ENCODE results near the gene EDN2.

The EDN2 gene

DNA sequence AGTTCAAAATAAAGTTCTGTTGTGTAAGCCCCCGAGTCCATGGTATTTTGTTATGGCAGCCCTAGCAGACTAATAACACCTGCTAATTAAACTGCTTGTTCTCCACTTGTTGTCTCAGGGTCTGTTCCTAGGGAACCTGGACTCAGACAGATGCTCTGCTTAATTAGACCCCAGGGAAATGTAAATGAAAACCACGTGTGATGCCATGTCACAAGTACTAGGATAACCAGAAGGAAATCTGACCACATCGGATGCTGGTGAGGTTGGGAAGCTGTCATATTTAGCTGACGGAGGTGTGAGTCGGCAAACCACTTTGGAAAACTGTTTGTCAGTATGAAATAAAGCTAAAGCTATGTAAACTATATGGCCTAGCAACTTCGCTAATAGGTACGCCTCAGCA, 19.6 kb downstream of the EDN2 start:
- DNase-seq (ENCODE audit: low read depth, low spot score): no peak

GRCh38 chr1:41463516-41463915, 21.0 kb downstream of the EDN2 start:
- DNase-seq (ENCODE audit: low read depth, low spot score): no peak

- DNase-seq (ENCODE audit: low read depth, low spot score): no peak
These were observed 21.8 kb downstream of the EDN2 start for GRCh38 chr1:41462680-41463004.

DNA sequence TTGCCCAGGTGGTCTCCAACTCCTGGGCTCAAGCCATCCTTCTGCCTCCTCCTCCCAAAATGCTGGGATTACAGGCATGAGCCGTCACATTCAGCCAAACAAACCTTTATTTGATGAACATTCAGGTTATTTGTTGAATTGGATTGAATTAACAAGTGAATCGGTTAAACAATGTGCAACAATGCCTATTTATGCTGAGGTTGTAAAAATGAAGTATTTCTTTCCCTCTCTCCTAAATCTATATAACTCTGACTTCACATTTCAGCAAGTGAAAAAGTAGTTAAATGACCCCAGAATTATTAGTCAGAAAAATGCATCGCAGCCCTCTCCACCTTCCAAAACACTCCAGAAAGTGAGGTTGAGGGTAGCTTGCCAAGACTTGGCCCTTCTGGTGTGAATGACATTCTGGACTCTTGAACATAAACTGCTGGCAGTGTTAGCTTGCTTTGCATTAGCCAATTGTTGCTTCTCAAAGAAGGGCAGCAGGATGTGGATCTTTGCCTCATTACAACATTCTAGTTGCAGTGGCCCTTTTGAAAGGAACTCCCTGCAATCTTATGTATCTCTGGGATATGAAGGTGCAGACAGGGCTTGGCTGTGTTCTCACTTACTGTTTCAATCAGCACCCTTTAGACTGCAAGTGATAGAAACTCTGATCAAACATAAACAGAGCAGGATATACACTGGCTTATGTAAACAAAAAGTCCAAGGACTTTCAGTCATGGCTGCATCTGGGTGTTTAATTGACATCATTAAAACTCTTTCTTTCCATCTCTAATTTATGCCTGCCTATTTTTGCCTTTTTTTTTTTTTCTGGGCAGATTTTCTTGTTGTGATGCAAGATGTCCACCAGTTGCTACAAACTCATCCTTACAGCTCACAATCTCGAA, 22.4 kb downstream of the EDN2 start:
- DNase-seq (ENCODE audit: low read depth, low spot score): no peak

DNA sequence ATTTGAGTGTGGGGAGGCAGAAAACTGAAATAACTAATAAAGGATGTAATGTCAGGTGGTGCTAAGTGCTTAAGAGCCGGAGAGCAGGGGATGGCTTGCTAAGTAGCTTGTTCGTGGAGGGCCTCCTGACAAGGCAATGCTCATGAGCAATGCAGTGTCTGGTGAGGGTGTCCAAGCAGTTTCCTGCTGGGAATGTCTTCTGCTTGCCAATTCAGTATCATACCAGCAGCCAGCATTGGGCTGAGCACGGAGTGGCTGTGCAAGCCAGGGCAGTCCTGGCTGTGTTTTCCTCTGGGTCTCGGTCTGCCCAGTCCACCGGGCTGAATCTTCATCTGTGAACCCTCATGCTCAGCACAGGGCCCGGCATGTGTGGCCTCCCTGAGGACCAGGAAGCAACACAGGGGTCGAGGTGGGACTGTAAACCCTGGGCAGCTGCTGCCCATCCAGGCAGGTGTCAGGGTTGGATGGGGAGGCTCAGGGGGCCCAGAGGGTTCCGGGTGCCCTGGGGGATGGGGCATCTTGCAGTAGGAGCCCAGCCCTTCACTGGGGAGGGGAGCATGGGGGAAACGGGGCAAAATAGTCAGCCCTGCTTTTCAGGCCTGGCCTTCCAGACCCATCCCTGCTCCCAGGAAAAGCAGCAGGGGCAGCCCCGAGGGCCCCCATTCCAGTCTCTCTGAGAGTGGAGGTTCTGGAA, 27.5 kb downstream of the EDN2 start:
- DNase-seq (ENCODE audit: low read depth, low spot score): no peak

GRCh38 chr1:41455479-41456332, 28.8 kb downstream of the EDN2 start:
- DNase-seq (ENCODE audit: low read depth, low spot score): no peak

GRCh38 chr1:41454406-41454805, 30.1 kb downstream of the EDN2 start:
- DNase-seq (ENCODE audit: low read depth, low spot score): no peak

- no peak for DNase-seq (ENCODE audit: low read depth, low spot score)
These were observed 31.7 kb downstream of the EDN2 start for GRCh38 chr1:41452704-41453290.

DNA sequence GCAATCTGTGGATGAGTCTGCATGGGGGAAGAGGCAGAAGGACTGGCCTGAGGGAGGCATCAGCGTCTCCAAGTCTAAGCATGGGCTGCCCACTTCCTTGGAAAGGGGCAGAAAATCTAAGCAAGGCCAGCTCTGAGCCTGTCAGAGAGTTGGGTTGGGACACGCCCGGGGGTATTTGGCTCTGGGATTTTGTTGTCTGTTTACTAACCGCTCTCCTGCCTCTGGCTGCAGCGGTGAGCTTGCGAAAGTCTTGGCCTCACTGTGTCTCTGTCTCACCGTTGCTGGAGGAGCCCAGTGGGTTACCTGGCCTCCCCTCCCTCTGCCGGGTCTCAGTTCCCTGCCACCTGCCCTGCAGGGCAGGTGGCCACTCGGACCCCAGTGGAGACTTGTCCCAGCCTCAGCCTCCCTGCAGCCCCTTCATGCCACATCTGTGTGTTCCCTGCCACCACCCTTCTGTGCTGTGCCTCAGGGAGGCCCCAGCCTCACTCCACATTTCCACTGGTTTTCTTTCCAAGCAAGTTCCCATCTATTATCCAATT, 33.7 kb downstream of the EDN2 start:
- DNase-seq (ENCODE audit: low read depth, low spot score): no peak

- no peak for DNase-seq (ENCODE audit: low read depth, low spot score)
These were observed 35.1 kb downstream of the EDN2 start for GRCh38 chr1:41449326-41449921.

- no peak for DNase-seq (ENCODE audit: low read depth, low spot score)
These were observed 35.7 kb downstream of the EDN2 start for GRCh38 chr1:41448821-41449220.

GRCh38 chr1:41447995-41448770, 36.3 kb downstream of the EDN2 start:
- DNase-seq (ENCODE audit: low read depth, low spot score): no peak

DNA sequence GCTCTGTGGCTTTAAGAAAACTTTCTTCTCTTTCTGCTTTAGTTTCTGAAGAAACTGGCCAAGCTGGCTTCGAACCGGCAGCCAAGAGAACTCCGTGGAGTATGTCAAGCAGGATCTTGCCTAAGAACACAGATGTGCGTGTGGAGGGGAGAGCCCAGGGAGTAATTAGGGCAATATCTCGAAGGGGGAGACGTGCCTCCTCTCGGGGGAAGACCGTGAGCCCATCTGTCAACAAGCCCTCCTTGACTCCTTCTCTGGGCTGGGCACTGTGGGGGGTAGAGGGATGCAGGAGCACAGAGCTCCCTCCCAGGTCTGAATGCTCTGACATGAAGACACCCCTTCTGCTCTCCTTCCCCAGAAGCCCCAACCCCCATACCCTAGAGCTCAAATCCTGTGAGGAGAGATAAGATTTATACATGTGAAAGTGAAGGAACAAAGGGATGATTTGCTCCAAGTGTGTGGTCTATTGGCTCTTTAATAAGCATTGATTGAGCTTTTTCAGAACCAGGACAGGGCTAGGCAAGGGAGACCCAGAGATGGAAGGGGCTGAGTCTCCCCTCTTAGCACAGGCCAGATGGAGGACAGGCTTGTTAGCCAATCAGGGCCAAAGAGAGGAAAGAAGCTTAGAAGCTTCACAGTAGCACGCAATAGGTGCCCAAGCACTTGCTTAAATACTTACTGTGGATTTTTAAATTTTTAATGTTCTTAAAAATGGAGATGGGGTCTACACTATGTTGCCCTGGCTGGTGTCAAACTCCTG, 37.5 kb downstream of the EDN2 start:
- no peak for DNase-seq (ENCODE audit: low read depth, low spot score)

- no peak for DNase-seq (ENCODE audit: low read depth, low spot score)
These were observed 39.7 kb downstream of the EDN2 start for GRCh38 chr1:41444785-41445184.

DNA sequence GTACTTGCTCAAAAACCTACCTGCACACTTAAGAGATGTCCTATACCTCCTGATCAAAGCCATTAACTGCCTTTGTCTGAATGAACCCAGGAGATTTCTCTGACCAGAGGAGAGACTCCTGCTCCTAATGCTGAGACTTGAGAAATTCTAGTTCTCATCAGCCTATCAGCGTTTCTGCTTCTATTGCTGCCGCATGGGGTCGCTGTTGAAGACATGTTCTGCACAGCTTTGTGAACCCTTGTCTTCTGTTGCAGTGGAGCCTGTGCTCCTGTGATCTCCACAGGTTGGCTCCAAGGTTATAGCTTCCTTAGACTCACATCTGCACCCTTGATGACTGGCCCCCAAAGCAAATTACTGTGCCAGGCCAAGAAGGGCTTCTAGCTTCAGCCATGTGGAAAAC, 40.2 kb downstream of the EDN2 start:
- DNase-seq (ENCODE audit: low read depth, low spot score): no peak

DNA sequence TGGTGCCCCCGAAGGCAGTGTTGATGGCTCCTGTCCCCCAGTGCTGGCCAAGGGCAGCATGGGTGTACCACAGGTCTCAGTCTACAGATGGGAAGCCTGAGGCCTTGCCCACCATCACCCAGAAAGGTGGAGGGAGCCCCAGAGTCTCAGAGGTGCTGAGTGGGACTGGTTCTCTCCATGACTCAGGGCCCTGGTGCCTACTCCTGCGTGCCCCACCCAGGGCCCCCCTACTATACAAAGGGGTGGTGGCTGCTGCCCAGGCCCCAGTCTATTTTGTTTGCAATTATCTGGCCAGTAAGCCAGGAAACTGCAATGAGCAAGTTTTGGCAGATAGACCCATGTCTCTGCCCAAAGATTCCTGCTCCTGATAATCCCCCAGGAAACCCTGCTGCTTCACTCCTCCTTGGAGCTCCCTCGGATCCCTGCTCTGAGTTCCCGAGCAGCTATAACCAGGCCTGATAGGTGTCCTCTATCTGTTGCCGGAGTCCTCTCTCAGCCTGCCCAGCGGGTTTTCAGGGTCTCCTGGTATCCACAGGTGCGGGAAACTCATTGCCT, 41.7 kb downstream of the EDN2 start:
- no peak for DNase-seq (ENCODE audit: low read depth, low spot score)

DNA sequence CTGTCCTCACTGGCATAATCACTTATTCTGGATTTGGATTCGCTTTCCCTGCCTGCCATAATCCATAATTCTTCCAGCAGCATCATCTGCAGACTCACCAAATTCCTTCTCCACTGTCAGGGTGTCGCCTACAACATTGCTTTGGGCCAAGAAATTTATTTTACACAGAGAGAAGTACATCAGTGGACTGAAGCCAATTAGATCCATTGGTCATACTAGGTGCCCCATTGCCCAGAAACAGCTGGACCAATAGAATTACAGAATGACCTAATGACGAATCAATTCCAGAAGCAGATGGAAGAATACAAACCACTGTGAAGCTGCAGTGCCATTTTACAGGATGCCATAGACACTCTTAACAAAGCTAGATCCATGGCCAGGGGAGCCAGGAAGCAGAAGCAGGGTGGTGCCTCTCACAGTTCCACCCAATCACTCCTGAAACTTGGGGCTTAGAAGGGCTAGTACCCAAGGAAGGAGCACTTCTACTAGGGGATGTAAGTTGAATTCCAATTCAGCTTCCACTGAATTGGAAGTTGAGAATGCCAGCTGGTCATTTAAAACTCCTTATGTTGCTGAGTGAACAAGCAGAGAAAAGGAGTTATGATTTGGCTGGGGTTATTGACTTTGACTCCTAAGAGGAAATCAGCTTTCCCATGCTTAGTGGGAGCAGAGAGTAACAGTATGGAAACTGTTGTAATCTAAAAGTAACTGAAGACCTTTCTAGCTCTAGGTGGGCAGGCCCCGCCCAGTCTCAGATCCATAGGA, 44.0 kb downstream of the EDN2 start:
- DNase-seq (ENCODE audit: low read depth, low spot score): no peak

DNA sequence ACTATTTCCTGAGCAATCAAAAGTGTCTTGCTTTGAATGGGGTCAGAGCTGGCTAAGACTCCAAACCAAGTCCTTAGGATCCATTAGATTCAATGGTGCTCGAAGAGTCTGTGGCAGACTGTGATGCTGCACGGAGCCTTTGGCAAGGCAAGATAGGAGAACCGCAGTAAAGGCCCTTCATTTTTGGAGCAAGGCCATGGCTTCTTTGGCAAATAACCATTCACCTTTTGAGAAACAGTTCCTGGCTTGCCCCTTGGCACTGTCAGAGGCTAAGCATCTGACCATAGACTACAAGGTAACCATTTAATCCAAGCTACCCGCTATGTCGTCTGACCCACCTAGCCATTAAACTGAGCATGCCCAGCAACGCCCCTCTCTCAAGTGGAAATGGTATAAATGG, 45.2 kb downstream of the EDN2 start:
- DNase-seq (ENCODE audit: low read depth, low spot score): no peak

GRCh38 chr1:41438711-41439110, 45.8 kb downstream of the EDN2 start:
- DNase-seq (ENCODE audit: low read depth, low spot score): no peak
